ENCODE data around the gene SLC29A3. TPM values are rescaled to one million over a fixed set of nuclear protein-coding genes. Genes with fewer than 3 reads are reported as not detected.
A peak's percentile ranks its signal among the peaks of the same experiment; 100 is the strongest.

The SLC29A3 gene
- total RNA-seq, 1 experiment from 2014 or later = 35.7 TPM

DNA sequence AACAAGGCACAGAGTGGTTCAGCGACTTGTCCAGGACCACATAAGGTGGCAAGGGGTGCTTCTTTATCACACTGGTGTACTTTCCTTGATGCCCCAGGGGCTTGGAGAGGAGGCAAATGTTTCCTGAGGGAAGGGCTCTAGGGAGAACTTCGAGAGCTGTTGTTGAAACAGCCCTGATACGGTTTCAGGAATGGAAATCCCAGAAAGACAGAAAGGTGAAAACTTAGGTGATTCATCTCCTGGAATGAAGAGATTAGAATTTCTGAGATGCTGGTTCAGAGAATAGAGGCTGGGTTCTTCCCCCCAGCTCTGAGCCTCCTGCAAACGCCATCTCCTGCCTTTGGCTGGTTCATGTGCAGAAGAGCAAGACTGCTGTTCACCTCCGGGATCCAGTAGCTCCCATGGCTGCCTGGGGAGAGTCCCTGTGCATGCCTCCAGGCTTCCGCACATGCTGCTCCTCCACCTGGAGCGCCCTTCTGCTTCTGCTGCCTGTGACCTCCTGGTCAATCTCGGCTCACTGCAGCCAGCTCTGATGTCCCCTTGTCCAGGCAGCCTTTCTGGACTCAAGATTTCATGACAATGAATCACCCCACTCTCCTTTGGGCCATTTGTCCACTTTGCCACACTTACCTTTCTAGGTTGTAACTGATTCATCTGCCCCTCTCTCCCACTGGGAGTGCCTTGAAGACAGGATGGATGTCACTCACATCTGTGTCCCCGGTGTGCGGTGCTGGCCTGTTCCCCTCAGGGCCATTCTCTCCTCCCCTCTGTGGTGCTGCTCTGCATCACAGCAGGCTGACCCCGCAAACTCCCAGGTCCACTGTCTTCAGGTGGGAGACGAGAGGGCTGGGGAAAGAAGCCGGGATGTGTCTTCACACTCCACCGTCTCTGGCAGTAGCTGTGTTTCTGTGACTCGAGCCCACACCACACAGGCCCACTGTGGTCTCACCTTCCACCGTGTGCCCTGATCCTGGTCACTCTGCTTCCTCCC is 74.0 kb downstream of the SLC29A3 start:
- Histone ChIP-seq H4K20me1 (ENCODE audit: insufficient read depth) (no peaks in the 10 kb centered on the region), H3K4me2 (peak overlapping the region; percentile 48), H3K36me3 (ENCODE audit: low read depth) (no peaks in the 10 kb centered on the region), H3K27ac (peak overlapping the region; percentile 69), H3K9me2 (ENCODE audit: insufficient read depth) (no peaks in the 10 kb centered on the region), H3K4me1 (replicated peaks; ENCODE audit: insufficient read depth) (peaks cover 41% of the 10 kb centered on the region), H3K4me3 (no peak overlapping the region), H3K79me2 (ENCODE audit: low read depth) (no peaks in the 10 kb centered on the region), H3K27me3 (ENCODE audit: insufficient read depth, low read depth) (peaks cover 8% of the 10 kb centered on the region; the same call in 1 of the 2 replicates), H2AFZ (no peak overlapping the region), H3K9me3 (ENCODE audit: insufficient read depth, low read depth) (no peaks in the 10 kb centered on the region), H3F3A (ENCODE audit: insufficient read depth, low read depth) (peaks cover 32% of the 10 kb centered on the region; the same call in 1 of the 2 replicates)
- BruUV-seq (replicated peaks) = no TSS peak
- ChIA-PET CTCF (no interaction called here), POLR2A (ENCODE audit: unreplicated experiment) (no interaction called here)
- intact Hi-C loops (cut with micrococcal nuclease; ENCODE audit: unreplicated experiment) = loop anchor here (10.0 kb wide), 1 partner anchor 652 kb away; no protein-coding TSS in a partner anchor
- peak in 1 of 2 experiments; percentile 81 for DNase-seq
- TF ChIP-seq EZH2 (IDR thresholded peaks at IDR 0.05; ENCODE audit: low read depth) = no peak
- TF ChIP-seq, protein P1, sequence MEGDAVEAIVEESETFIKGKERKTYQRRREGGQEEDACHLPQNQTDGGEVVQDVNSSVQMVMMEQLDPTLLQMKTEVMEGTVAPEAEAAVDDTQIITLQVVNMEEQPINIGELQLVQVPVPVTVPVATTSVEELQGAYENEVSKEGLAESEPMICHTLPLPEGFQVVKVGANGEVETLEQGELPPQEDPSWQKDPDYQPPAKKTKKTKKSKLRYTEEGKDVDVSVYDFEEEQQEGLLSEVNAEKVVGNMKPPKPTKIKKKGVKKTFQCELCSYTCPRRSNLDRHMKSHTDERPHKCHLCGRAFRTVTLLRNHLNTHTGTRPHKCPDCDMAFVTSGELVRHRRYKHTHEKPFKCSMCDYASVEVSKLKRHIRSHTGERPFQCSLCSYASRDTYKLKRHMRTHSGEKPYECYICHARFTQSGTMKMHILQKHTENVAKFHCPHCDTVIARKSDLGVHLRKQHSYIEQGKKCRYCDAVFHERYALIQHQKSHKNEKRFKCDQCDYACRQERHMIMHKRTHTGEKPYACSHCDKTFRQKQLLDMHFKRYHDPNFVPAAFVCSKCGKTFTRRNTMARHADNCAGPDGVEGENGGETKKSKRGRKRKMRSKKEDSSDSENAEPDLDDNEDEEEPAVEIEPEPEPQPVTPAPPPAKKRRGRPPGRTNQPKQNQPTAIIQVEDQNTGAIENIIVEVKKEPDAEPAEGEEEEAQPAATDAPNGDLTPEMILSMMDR (conservative IDR thresholded peaks at IDR 0.05) = no peak

DNA sequence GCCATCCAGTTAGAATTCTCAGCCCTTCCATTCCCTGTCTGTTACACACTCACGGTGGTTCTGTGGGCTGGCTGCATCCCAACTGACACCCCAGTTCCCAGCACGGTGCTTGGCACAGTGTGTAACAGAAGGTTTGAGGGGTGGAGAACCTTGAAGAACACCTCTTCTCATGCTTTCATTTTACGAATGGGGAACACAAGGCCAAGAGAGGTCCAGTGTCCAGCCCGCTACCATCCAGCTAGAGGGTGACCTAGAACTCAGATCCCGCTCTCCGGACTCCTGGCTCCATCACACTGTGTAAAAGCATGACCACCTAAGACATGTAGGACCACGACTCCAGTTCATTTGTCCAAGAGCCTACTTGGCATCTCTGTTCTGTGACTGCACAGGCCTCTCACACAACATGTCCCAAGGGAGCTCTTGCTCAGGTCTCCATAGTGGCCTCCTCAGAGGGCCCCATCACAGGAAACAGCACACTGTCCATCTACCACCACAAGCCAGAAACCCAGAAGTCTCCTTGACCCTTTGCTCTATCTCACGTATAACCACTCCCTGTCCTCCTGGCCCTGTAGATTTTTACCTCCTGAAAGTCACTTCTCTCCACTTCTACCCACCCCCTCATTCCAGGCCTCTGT is 74.9 kb downstream of the SLC29A3 start:
- Histone ChIP-seq H3K9me2 (ENCODE audit: insufficient read depth) (no peaks in the 10 kb centered on the region), H3K9me3 (ENCODE audit: insufficient read depth, low read depth) (no peaks in the 10 kb centered on the region), H2AFZ (no peak overlapping the region), H3F3A (ENCODE audit: insufficient read depth, low read depth) (peaks cover 32% of the 10 kb centered on the region; the same call in 1 of the 2 replicates), H3K4me3 (no peak overlapping the region), H3K36me3 (ENCODE audit: low read depth) (no peaks in the 10 kb centered on the region), H3K27me3 (ENCODE audit: insufficient read depth, low read depth) (peaks cover 8% of the 10 kb centered on the region; the same call in 1 of the 2 replicates), H3K4me1 (replicated peaks; ENCODE audit: insufficient read depth) (peaks cover 42% of the 10 kb centered on the region), H3K79me2 (ENCODE audit: low read depth) (no peaks in the 10 kb centered on the region), H4K20me1 (ENCODE audit: insufficient read depth) (no peaks in the 10 kb centered on the region), H3K27ac (peak overlapping the region; percentile 69; the same call in 1 of the 2 replicates), H3K4me2 (peak overlapping the region; percentile 48)
- CTCF ChIA-PET = no interaction called here
- no TSS peak for BruUV-seq (replicated peaks)
- TF ChIP-seq, protein P1 (conservative IDR thresholded peaks at IDR 0.05) = no peak
- no peak for TF ChIP-seq EZH2 (IDR thresholded peaks at IDR 0.05; ENCODE audit: low read depth)
- intact Hi-C loops (cut with micrococcal nuclease; ENCODE audit: unreplicated experiment) = loop anchor here (10.0 kb wide), 1 partner anchor 651 kb away; no protein-coding TSS in a partner anchor
- POLR2A ChIA-PET (ENCODE audit: unreplicated experiment) = no interaction called here
- DNase-seq = no peak

DNA sequence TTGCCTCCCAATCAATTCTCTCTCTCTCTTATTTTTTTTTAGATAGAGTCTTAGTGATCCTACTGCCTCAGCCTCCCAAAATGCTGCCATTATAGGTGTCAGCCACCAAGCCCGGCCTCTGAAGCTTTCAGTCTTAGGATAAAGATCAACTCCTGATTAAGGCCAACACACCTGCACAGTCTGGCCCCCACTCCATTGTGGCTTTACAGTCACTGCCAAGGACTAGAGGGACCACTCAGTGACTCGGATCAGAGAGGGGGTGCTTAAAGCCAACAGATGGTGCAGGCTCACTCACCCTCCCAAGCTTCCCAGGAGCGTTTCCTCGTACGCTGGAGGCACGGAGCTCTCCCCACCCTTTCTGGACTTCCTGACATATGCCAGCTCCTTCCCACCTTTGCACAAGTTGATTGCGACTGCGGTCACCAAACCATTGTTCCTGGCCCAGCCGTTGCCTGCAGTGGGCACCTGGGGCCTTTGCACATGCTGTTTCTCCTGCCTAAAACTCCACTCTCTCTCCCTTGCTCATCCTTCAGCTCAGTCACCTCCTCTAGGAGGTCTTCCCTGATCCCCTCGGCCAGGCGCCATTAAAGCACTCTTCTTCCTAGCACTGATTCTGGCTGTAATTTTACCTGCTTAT is 76.0 kb downstream of the SLC29A3 start:
- intact Hi-C loops (cut with micrococcal nuclease; ENCODE audit: unreplicated experiment) = loop anchor here (5.0 to 10.0 kb wide), 4 partner anchors 217 to 650 kb away; no protein-coding TSS in a partner anchor
- H3K9me3 ChIP-seq (ENCODE audit: insufficient read depth, low read depth) = no peaks in the 10 kb centered on the region
- H3K27ac ChIP-seq = no peak overlapping the region
- no peaks in the 10 kb centered on the region for H3K36me3 ChIP-seq (ENCODE audit: low read depth)
- H3K4me3 ChIP-seq = no peak overlapping the region
- DNase-seq = no peak
- H3K4me2 ChIP-seq = no peak overlapping the region
- CTCF ChIA-PET = interaction anchor here (1.0 to 1.5 kb wide), 2 partner anchors 122 to 215 kb away, joined by 3 read pairs; no protein-coding TSS in a partner anchor
- H3K27me3 ChIP-seq (ENCODE audit: insufficient read depth, low read depth) = peaks cover 8% of the 10 kb centered on the region; the same call in 1 of the 2 replicates
- no peaks in the 10 kb centered on the region for H3K9me2 ChIP-seq (ENCODE audit: insufficient read depth)
- no peaks in the 10 kb centered on the region for H4K20me1 ChIP-seq (ENCODE audit: insufficient read depth)
- H3F3A ChIP-seq (ENCODE audit: insufficient read depth, low read depth) = peaks cover 32% of the 10 kb centered on the region; the same call in 1 of the 2 replicates
- TF ChIP-seq, protein P1 (conservative IDR thresholded peaks at IDR 0.05) = no peak
- TF ChIP-seq EZH2 (IDR thresholded peaks at IDR 0.05; ENCODE audit: low read depth) = no peak
- no peaks in the 10 kb centered on the region for H3K79me2 ChIP-seq (ENCODE audit: low read depth)
- H3K4me1 ChIP-seq (replicated peaks; ENCODE audit: insufficient read depth) = peaks cover 45% of the 10 kb centered on the region
- POLR2A ChIA-PET (ENCODE audit: unreplicated experiment) = no interaction called here
- BruUV-seq (replicated peaks) = no TSS peak
- no peak overlapping the region for H2AFZ ChIP-seq
